GM10847 (cell line): ENCODE data around the gene MACROD2.

Source experiments
- POLR2A ChIP-seq: IDR thresholded peaks from 2 replicates; pipeline ENCODE4 v1.6.1; 2011; ENCODE audit not compliant: insufficient read length; ENCODE audit errors: extremely low read depth

Gene MACROD2

DNA sequence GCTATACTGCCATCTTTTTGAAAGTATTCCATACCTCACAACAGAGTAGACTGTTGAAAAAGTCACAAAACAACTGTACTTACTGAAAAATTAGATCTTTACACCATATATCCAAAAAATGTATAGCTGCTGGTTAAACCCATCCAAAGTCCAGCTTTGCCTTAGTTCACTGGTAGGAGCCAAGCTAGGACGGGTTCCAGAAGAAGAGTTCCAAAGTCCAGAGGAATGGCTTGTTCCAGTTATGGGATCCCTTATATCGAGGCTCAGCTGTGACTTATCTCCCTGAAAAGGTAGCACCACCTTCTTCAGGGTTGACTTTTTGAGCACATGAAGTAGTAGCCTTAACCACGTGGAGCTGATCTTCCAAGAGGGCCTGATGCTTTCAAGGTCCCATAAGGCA is 578.4 kb downstream of the MACROD2 start:
- TF ChIP-seq POLR2A: no peak

DNA sequence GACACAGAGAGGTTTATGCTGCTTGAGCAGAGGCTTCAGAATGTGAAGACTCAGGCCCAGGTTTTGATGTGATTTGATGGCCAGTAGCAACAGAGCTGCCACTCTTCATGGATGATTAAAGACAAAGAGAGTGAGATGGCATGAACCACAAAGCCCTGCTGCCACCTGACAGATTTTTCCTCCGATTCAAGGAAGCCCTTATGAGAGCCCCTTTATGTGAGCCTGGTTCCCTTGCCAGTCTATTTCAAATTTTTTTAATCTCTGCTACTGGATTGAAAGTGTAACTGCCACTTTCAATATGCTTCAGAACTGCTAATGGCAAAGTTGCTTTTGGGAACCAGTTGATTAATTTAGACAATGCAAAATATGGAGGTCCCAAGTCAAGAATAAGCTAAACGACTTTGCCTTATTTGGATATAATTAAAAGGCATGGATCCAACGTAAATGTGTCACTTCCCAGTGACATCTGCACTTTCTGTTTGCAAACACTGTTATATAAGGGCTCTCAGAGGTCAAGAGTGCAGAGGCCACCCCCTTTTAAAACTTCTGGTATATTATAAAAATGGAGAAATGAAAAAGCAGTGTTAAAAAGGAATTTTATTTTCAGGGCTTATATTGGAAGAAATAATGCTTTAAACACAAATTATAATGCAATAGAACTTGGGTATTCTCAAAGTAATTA is 581.0 kb downstream of the MACROD2 start:
- TF ChIP-seq POLR2A: no peak

DNA sequence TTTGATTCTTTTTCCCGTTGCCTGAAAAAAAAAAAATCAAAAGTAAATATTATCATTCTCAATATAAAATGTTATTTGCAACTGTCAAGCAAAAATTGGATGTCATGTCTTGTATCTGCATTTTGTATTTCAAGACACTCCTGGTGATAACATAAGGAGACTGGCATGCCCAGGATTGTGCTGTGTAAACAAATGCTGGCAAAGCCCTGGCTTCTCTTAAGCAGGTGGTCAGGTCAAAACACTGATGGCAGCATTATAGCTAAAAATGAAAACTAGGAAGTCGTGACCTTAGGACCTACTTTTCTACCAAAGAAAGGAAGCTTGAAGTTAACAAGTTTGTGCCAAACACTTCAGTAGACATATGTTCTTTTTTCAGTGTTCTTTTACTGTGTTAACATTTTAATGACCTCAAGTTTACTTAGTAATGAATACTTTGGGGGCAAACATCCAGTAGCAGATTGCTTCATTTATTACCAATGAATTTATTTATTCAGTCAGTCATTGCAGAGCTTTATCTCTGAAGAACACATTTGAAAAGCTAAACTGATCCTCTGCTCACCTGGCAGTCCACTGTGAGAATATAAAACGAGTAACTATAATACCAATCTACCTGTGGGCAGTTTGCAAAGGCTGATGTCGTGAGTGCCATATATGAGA is 585.2 kb downstream of the MACROD2 start:
- TF ChIP-seq POLR2A: no peak

DNA sequence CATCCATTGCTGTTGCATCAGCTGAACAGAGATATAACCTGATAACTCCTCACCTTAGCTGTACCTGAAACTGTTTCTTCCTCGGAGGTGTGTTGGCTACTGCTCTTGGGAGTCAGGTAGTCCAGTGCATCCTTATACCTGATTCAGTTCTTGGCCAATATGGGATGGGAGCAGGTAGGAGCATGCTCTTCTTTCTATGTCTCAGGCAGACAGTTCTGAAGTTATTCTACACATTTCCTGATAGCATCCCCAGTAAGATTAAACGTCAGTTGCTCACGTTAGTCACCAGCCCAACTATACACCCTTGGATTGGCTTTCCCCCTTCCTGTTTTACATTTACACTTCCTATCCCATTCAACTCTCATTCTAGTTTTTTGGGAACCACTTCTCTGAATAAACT is 586.4 kb downstream of the MACROD2 start:
- TF ChIP-seq POLR2A: no peak

DNA sequence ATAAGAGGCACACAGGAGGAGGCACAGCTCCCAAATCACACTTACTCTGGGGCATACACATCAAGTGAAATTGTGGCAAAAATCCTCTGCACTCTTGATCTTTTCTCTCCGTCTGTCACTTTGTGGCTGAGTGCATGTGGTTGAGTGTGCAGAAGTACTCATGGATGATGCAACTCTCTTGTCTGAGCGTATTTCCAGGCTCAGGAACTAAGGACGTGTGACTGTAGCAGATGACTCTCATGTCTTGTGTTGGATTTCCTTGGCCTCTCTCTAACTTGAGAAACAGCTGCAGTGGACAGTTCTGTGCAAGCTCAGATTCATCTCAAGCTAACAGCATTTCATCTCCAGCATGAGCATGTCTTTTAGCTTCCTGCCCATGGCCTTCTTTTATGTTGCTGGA is 587.5 kb downstream of the MACROD2 start:
- TF ChIP-seq POLR2A: no peak

DNA sequence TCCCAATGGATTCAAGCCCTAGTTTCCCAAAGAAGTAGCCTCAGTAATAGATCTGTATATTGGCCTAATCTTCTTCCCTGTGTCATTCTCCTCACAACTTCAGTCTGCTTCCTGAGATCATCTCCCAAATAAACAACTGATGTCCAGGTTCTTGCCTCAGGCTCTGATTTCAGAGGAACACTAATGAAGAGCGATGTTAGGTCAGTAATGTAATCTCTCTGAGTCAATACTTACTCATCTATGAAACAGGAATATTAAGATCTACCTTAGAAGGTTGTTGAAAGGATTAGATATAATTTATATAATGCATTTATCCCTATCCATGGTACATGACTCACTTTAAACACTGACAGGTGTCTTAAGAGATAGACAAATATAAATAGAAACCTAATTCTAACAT is 588.1 kb downstream of the MACROD2 start:
- TF ChIP-seq POLR2A: no peak

DNA sequence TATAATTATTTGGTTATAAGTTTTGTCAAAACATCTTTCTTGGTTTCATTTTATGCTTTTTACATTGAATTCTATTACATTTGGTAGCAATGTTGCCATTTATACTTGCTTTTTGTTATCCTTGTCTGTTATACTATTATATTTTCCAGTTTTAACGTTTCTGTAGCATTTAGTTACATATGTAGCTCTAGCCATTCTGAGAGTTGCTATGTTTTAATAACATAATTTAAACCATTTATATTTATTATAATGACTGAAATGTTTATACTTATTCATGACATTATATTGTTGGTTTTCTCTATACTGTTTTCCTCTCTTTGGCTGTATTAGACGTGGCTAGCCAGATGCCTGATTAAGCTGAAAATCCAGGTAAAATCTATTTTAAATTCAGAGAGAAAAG is 594.1 kb downstream of the MACROD2 start:
- TF ChIP-seq POLR2A: no peak

DNA sequence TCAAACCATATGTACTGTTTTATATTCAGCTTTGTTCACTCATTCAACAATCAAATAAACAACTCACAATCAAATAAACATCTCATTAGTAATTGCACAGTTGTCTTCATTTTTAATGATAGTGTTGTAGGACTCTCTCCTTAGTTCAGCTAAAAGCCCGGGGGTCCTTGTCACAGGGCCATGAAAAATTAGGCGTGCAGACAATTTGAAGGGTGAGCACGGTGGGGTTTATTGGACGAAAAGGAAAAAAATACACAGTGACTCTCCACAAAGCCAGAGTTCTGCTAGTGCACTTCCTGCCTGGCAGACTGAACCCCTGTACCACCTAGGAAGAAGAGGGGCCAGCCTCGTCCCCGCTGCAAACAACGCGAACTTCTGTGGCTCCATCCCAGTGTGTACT is 599.7 kb downstream of the MACROD2 start:
- no peak for TF ChIP-seq POLR2A

DNA sequence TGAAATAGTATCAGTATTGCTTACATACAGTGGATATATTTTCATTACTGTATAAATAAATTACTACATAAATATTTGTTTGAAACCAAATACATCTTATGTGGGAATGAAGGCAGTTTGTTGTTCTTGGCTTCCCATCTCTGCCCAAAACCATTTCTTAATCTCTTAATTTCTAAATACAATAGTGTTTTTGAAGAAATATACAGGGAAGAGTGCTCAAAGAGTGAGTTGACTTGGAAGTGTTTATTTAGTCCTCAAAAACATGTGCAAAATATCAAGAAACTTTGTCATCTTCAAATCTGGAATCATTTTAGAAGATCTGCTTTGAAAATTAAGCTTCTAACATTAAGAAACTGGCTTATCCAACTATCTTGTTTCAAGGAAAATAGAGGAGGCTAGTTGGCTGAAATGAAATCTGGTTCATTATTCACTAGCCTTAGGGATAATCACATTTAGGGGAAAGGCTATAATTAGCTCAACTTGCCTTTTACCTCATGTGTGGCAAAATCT is 601.9 kb downstream of the MACROD2 start:
- TF ChIP-seq POLR2A: no peak

DNA sequence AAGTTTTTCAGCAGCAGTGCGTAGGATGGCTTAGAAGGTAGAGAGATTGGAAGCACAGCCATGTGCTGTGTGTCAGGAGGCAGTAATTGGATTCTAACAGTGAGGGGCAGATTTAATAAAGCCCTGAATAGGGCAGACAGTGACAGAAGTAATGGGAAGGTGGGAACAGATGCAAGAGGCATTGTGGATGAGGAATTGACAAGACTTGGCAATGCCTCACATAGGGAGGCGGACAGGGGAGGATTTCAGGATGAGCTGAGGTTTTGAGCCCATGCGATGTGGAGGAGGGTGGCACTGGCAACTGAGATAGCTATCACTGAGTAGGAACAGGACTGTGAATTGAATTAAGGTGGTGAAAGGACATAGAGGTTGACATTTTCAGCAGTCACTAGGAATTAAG is 604.3 kb downstream of the MACROD2 start:
- no peak for TF ChIP-seq POLR2A

DNA sequence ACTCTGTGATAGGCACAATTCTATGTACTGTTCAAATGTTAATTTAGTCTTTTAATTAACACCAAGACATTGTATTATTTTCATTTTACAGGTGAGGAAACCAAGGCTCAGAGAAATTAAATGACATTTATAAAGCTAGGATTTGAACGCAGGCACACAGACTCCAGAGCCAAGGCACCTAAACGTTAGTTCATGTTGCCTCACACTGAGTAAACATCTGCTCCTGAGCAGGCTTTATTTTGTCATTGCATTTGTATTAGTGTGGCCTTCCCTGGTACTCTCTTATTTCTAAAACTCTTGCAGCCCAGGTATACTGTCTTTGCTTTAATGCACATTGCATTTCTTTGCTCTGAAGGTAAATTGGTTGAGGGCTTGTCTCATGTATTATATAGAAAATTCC is 605.2 kb downstream of the MACROD2 start:
- no peak for TF ChIP-seq POLR2A

DNA sequence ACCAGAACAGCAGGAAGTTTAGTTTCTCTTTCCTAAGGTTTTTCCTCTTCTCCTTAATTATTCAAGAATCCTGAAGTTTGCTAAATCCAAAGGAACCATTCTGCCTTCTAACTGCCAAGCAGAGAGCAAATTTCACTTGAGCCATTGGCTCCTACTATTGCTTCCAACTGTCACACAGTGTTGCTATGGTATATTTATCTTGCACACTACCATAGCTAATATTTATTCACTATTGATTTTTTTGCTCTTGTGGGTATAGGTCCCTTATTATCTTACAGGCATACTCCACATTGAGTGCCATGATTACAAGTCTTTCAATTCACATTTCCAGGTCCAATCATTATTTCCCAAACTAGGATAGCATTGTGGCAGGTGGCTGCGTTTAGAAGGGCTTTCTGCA is 608.8 kb downstream of the MACROD2 start:
- TF ChIP-seq POLR2A: no peak

DNA sequence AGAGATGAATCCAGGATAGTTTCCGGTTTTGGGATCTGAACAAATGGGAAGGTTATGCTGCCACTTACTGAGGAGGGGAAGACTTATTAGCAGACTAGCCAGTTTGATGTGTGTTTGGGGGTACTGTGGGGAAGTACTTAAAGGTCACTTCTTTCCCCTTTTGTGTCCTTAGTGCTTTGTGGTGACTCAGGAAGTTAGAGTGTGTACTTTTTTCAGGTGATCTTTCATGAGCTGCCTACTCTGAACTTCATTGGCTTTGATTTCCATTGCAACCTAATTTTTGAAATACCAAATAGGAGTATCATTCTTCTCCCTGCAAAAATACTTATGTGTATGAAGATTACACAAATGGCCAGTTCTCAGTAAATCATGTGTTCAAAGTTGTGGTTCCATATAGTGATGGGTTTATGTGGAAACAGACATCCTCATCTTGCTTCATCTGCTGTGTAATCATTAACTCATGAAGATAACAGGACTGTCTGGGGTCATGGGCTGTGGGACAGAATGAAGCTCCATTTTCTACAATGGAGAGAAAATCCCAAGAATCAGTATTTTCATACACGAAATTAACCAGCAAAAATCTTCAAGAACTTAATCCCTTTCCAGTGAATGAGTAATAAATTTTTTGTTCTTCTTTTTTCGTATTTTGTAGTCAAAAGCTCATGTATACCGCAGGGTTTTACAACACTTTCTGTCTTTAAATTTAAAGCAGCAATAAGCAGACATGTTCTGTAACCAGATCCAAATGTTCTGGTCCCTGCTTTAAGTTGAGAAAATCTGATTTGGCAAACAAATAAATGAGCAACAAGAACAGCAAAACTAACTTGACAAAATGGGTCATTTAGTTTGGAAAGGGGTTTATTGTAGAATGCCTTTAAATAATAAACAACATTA is 614.3 kb downstream of the MACROD2 start:
- TF ChIP-seq POLR2A: no peak

DNA sequence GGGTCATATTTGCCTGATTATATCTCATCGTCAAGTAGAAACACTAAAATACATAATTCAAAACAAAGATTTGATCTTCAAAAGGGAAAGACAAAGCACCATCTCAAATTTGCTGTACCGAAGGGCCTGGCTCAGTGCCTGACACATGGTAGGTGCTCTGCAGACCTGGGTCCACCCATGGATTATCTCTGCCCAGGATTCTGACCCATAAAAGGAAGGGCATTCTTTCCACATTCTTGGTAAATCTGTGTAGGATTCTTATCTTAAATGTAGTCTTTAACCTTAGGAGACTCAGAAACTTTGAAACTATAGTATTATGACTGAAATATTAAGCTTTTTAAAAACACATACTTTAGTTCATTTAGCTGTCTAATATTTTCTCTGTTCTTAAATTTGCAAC is 616.2 kb downstream of the MACROD2 start:
- TF ChIP-seq POLR2A: no peak

DNA sequence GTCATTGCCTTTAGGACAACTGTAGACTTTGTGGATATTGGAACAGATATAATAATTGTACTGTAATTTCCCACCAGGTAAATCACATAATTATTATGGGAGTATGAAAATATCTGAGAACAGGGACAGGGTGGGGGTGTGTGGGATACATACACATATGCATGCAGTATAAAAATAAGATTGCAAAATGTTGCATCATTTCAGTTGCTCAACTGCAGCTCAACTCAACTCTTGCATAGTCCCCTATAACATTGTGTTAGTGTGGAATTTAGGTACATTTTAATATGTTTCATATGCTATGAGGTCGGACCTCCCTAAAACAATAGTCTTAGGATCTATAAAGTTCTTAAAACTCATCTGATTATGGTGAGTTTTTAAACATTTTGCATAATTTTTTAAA is 617.1 kb downstream of the MACROD2 start:
- no peak for TF ChIP-seq POLR2A

DNA sequence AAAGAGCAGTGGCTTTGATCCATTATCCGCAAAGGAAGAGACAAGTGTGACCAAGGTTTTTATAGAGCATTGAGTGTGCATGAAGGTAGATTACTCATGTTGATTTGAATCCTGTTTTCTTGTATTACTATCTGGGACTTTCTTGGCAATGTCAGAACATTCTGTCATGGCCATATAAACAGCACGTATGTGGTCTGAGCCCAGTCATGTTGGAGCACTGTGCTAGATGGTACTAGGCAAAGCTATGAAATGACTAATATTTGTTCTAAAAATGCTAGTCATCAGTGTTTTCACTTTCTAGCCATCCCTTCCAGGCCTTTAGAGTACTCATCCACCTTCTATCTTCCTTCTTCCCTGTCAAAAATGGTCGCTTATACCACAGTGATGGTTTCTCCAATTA is 620.7 kb downstream of the MACROD2 start:
- no peak for TF ChIP-seq POLR2A
